GM19372 (cell line): ENCODE measurements around the gene MRPL19.

ENCODE experiments used
- ATAC-seq: cut with Tn5 transposase; IDR thresholded peaks from one replicate; pipeline ENCODE4 v1.9.1; 2021; ENCODE audit warnings: mild to moderate bottlenecking, low read depth, moderate library complexity; ENCODE audit not compliant: unreplicated experiment

Gene MRPL19

DNA sequence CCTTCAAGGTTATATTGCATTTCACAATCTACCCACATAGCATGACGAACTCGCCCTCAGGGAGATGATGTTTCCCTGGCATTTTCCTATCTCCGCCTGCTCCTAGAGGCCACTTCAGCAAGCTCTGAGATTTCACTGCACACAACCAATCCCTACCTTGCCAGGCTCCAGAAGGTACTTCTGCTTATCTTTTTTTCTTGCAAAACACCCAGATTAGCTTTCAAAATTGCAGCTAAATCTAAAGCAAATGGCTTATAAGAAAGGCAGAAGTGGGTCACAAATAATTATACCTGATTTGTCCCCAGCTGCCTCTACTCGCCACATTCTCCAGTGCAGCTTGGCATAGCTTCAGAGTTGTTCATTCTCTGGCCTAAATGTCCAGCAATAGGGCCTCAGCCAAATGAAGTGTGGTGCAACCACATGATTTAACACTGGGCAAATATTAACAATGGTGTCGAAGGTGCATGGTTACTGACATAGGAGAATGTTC, 32.4 kb upstream of the MRPL19 start:
- ATAC-seq, result no peak

DNA sequence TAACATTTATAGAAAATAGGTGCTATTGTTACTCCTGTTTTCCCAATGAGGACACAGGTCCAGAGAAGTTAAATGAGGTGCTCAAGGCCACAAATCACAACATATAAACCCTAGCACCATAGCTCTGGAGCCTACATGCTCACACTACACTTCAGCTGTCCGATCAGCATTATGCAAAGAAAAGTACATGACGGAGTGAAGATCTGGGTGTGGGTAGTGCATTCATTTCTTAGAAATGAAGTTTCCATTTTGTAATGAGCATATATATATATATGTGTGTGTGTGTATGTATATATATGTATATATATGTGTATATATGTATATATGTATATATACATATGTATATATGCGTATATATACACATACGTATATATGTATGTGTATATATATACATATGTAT, 30.2 kb upstream of the MRPL19 start:
- no peak for ATAC-seq

DNA sequence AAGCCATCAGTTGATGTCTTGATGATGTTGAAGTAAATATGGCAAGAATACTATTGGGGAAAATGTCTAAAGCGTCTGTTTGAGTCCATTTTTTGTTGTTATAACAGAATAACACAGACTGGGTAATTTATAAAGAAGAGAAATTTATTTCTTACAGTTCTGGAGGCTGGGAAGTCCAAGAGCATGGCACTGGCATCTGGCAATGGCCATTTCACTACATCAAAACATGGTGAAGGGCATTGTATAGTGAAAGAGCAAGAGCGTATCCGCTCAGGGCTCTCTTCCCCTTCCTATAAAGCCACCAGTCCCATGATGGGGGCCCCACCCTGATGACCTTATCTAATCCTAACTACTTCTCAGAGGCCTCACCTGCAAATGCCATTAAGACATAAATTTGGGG, 29.6 kb upstream of the MRPL19 start:
- no peak for ATAC-seq

DNA sequence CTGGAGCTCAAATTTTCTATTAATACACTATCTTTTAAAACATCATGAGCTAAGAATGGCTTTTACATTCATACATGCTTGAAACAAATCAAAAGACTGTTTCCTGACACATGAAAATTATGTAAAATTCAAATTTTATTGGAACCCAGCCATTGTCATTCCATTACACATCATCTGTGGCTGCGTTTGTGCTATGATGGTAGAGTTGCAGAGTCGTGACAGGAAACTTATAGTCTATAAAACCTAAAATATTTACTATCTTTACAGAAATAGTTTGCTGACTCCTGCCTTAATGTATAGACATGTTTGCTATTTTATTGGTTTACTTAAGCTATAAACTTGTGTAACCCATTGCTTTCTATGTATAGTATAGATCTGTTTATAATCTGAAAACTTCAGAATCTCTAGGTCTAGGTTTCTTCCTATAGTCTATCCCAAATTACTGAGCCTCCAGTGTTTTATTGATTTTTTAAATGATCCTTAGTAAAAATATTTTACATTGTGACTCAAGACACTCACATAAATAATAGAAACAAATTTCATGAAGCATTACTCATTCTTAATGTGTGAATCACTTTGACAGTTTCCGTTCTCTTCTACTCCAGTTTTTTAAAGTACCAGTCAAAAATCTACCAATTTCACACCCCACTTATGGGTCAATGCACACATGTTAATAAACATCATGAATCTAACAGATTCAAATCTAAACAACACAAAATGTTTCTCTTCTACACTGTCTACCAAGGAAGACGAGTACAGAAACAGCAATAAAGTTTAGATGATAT, 26.4 kb upstream of the MRPL19 start:
- ATAC-seq, result no peak

DNA sequence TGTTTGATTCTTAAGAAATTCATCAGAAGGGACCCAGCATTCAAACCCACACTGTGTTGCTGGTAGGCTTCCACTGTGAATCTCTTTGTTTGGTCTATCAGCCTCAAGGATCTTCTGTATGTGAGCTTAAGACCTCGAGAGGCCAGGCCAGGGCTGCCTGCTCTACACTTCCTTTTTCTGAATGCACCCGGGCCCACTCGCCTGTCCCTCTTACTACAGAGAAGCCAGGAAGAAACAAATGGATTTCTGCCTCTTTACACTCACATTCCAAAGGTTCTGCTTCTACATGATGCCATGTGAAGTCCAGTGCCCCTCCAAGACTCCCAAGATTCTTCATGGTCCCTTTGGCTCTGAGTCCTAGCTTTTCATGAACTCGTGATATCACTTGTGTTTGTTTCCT, 25.4 kb upstream of the MRPL19 start:
- ATAC-seq, result no peak

DNA sequence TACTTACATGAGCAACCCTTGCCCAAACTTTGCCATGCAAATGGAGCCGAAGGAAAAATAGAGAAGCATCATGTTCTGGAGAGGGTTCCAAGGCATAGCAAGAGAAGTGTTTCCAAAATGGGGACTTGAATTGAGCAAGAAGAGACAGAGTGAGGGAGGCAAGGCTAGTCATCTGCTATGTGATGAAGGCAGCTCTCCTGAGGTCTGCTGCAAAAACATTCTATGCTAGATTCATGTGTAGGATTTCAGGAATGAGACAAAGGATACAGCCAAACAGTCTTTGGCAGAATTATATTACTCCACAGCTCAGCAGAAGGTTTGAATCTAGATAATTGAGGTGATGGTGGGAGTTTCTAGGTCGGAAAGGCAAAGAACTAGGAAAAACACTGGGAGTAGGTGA, 24.1 kb upstream of the MRPL19 start:
- no peak for ATAC-seq

DNA sequence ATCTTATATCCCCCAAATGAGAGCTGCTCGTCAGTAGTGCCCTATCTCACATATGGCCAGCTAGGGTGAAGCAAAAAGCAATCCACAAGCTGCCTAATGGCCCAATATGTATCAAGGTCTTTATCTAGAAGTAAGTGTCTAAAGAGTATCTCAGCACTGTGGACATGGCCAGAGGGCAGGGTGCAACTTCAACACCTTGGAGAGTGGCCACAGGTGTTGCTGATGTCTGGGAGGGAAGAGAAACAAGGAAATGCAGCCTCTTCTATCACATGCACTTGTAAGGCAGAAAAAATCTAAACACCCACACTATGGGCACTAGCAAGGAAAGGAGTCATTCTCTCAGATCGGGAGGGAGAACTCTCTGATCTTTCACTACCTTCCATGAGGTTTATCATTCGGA, 23.7 kb upstream of the MRPL19 start:
- no peak for ATAC-seq

DNA sequence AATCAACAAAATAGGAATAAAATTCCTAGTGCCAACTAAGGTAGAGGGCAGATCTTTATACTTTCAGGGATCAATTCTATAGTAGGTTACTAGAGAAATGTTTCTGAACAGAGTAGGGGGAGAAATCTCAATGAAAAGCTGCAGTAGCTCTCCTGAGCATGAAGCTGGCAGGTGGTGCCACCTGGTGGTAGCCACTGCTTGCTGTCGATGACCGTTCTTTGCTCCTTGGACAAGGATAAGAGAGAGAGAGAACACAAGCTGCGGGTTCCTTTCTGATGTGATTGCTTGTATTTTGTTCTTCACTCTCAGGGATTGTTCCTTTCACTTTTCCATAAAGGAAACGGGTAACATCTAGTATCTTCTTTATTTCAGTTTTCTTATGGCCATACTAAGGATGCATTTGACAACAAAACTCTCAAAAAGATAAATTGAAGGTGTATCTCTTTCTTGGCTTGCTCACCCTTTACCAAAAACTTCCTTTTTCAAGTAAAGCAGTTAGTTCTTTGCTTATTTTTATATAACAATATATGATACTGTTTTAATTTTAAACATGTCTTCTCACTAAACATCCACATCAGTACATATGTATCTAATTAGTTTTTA, 18.6 kb upstream of the MRPL19 start:
- ATAC-seq, result peak; percentile 83

DNA sequence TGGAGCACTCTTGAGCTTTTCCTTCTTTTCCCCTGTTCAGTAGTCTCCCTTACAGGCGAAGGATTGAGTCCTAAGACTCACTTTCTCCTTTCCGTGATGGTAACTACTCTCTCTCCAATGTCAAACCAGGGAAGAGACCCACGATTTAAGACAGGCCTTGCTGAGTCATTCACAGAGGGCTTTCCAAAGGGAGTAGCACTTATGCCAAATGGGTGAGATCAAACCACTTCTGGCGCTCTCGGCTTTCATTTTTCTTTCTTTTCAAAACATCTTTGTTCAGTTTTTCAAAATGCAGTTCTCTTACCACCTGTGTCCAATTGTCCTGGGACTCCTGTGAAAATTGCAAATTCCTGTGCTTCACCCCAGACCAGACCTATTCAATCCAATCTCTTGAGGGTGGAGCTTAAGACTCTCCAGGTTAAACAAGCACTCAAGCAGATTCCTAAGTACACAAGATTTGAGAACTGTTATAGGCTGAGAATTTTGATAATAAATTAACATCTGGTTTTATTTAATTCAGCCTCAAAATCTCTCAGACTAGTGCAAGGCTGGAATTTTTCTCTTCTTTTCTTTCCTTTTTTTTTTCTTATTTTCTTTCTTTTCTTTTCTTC, 14.4 kb upstream of the MRPL19 start:
- no peak for ATAC-seq

DNA sequence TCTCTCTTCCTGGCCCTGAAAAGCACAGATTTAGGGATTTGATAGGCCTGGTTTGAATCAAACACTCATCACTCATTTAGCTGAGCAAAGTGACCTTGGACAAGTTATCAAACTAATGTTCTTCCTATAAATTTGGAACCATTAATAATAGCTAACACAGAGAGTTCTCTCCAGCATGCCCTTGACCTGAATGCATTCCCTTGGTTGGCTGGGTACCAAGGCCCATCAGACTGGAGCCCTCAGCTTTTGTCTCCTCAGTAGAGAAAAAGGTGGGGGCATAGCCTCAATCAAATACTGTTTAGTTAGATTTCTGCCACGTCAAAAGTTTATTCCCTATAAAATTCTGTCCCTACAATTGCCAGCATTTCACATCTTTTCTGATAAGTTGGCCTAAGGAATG, 13.8 kb upstream of the MRPL19 start:
- no peak for ATAC-seq

DNA sequence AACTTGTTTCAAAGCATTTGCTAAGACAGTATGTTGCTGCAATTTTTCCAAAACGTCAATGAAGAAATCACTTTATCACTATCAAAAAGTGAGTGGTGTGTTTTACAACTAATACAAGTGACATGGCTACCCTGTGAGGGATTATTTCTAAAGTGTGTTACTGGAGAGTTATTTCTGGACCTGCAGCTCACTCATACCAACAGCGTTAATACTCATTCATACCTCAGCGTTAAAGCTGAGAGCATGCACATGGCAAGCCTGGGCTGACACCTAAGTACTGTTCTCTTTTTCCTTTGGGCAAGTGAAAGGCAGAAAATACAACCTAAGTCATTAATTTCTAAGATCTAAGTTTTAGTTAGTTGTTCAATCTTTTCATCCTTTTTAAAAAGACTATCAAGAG, 13.0 kb upstream of the MRPL19 start:
- ATAC-seq, result no peak

DNA sequence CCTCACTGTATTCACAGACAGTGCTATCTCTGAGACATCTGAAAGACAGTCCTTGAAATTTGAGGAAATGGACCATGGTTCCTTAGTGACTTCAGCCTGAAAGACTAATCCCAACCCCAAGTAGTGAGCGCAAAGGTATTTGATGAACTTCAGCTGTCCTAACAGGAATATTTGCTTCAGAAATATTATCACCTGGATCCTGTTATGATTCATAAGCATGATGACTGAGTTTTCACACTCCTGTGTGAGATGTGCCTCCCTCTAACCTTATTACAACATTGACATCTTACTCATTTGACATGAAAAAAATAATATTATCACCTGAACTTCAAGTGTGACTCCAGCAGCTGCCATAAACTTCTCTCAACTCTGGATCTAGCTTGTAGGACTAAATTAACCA, 11.6 kb upstream of the MRPL19 start:
- no peak for ATAC-seq

DNA sequence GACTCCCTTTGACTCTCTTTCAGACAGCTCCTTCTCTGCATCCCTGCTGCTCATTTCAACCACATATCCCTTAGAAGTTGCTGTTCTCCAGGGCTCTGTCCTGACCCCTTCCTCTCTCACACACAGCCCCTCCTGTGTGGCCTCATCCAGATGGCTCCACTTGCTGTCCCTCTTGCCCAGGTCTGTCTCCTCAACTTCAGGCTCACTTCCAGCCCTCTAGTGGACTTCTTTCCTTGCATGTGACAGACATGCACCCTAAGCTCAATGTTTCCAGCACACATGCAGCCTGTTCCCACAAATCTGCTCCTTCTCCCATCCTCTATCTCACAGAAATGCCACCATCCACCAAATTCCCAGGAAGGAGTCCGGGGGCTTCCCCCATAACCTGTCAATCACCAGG, 9.0 kb upstream of the MRPL19 start:
- ATAC-seq, result no peak

DNA sequence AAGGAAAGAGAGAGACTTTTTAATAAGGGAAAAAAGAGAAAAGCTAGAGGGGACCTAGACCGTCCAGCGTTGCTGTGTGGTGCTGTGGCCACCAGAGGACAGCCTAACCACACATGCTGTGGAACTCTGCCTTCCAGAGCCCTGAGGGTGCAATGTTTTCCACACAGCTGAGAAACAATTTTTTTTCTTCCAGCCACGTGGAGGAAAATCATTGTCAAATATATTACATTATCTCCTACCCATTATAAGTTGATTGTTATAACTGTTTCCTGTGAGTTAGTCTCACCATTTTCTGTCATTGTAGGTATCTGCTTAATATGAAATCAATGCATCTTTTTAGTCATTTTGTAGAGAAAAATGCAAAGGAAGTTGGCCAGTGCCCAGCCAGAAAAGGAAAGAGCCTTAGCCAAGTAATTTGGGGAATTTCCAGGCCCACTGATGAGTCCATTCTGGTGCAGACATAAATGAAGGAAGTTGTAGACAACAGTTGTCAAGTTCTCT, 5.9 kb upstream of the MRPL19 start:
- ATAC-seq, result peak; percentile 99

DNA sequence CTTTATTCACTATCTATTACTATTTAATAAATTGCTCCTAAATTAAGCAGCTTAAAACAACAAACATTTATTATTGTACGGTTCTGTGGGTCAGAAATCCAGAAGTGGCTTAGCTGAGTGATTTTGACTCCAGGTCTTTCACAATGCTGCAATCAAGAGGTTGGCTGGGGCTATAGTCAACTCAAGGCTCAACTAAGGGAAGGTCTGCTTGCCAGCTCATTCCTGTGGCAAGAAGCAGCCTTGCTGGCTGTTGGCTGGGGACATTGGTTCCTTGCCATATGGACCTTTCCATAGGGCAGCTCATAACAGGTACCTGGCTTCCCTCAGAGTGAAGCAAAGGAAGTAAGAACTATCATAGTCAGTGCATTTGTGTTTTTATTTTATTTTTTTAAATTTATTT, 5.0 kb upstream of the MRPL19 start:
- ATAC-seq, result no peak

DNA sequence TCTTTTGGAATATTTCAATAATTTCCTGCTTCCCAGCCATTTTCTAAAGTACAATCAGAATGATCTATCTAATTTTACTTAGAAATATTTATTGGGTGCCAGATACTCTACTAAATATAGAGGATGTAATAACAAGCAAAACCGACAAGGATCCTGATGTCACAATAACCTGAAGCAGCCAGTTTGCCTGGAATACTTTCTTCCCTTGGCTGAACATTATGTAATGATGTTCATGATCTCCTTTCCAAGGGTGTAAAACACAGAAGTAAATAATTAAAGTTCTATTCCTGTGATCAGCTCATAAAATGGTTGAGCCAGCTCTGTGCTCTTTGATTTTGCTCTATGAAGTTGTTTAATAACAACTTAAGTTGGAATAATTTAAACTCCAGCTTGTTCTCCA, 2.6 kb upstream of the MRPL19 start:
- no peak for ATAC-seq

DNA sequence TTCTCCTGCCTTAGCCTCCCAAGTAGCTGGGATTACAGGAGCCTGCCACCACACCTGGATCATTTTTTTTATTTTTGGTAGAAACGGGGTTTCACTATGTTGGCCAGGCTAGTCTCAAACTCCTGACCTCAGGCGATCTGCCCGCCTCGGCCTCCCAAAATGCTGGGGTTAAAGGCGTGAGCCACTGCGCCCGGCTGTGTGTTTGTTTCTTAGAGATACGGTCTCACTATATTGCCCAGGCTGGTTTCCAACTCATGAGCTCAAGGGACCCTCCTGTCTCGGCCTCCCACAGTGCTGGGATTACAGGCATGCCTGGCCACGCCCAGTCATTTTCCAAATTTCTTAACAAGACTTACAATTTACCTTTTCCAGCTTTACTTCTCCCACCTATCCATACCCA, 940 bp upstream of the MRPL19 start:
- ATAC-seq, result no peak

DNA sequence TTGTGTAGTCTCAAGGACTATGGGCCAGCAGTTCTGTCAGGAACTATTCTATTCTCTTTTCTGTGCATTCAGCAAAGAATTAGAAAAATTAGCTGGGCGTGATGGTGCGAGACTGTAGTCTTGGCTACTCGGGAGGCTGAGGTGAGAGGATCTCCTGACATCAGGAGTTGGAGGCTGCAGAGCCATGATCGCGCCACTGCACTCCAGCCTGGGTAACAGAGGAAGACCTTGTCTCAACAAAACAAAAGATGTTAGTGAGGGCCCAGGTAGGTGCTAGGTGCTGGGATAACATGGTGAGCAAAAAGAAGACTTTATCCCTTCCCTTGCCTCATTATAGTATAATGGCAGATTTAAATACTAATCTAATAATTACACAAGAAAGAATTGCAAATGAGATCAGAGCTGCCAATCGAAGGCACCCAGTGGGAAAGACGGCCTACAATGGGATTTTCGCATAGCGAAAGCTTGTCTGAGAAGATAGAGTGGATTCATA, 447 bp upstream of the MRPL19 start:
- ATAC-seq, result peak; percentile 1

DNA sequence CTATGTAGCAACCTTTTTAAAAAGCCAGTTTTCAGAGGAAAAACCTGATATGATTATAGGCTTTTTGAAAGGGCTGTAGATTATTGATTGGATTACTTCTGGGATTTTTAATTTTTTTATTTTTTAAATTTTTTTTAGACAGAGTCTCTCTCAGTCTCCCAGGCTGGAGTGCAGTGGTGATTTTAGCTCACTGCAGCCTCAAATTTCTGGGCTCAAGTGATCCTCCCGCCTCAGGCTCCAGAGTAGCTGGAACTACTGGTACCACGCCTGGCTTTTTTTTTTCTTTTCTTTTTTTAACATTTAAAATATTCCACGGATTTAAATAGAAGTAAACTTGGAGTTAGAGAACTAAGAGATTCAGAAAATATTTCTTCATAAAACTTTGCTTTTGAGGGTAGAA, 1.2 kb downstream of the MRPL19 start:
- ATAC-seq, result no peak

DNA sequence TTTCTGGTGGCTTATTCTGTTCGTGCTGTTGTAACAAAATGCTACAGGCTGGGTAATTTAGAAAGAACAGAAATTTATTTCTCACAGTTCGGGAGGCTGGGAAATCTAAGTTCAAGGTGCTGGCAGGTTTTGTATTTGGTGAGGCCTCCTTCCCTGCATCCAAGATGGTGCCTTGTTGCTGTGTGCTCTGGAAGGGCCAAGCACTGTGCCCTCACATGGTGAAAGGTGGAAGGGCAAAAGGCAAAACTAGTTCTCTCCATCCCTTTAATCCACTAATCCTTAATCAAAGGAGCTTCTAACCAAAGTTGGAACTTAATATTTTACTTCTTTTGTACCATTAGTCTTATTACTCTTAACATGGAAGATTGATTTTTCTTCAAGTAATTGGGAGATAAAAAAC, 7.4 kb downstream of the MRPL19 start:
- ATAC-seq, result no peak

DNA sequence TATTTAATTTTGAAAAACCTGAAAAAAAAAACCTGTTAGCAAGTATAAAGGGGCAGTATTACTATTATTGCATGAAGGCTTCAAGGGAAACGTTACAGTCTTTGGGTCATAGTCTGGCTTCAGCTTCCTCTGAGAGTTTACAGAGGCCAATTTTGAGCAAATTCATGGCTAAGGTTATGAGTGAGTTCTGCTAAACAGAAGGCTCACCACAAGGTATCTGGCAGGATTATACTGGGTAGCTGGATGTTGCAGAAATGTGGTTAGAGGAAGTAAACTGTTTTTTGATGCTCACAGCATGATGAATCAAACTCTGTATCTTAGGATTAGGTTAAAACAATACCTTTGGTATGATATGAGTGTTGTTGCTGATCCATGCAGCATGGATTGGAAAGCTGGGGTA, 9.3 kb downstream of the MRPL19 start:
- no peak for ATAC-seq

DNA sequence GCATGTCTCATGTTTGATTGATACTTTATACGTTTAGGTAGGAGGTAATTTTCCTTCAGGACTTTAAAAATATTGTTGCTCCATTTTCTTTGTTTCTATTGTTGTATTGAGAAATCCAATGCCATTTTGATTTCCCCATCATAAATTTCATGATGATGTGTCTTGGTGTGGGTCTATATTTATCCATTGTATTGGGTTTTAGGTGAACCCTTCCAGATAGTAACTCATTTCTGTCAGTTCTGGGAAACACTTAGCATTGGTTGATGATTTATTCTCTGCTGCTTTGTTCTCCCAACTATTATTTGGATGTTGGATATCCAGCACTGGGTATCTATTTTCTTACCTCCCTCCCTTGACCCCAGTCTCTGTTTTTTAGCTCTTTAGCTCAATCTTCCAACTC, 10.0 kb downstream of the MRPL19 start:
- ATAC-seq, result no peak
